Spleen (tissue), 7 donors: ENCODE results near the gene SMOC2.

Experiments used
- POLR2AphosphoS5 ChIP-seq, 3 donors: sonication (generic); formaldehyde crosslinking; IDR thresholded peaks; one replicate each; pipeline ENCODE4 v1.5.1; 2017; ENCODE audit warnings: antibody characterized with exemption in 3 of 3
- TF ChIP-seq, protein P1 (sequence below), 11 experiments: fragments of 200-600 bp in 7 of 11; fragments of 450-650 bp in 4 of 11; sonication (generic) in 4 of 11; IDR thresholded peaks in 8 of 11; conservative IDR thresholded peaks in 3 of 11; 1 replicate in 7 of 11; 2 replicates in 4 of 11; pipeline versions ENCODE4 v1.4.0 to v1.8.0; 2016 to 2021; ENCODE audit warnings: antibody characterized with exemption in 11 of 11, inconsistent platforms in 4 of 11, mild to moderate bottlenecking in 1 of 11
- donor health status: DM: no; HTN: no; CAD: no; lungs with moderate emphysema.
- donor health status: DM: no; HTN: no; CAD: no.
- donor health status: DM: no; HTN: no; CAD: no.

DNA sequence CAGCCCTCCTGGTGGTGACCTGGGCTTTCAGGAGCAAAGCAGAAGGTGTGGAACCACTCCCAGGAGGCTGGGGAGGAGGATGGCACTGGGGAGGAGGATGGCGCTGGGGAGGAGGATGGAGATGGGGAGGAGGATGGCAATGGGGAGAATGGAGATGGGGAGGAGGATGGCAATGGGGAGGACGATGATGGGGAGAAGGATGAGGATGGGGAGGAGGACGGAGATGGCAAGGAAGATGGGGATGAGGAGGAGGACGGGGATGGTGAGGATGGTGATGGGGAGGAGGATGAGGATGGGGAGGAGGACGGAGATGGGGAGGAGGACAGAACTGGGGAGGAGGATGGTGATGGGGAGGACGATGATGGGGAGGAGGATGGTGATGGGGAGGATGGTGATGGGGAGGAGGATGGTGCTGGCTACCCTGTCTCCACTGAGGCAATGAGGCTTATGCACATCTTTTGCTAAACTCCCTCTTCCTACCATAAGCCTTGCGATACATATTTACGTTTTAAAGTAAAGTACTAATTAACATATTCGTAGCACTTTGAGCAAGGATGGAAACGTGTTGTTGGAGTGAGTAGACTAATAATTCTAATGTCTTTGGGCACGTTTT lies 7.4 kb downstream of the SMOC2 start:
- TF ChIP-seq, protein P1, sequence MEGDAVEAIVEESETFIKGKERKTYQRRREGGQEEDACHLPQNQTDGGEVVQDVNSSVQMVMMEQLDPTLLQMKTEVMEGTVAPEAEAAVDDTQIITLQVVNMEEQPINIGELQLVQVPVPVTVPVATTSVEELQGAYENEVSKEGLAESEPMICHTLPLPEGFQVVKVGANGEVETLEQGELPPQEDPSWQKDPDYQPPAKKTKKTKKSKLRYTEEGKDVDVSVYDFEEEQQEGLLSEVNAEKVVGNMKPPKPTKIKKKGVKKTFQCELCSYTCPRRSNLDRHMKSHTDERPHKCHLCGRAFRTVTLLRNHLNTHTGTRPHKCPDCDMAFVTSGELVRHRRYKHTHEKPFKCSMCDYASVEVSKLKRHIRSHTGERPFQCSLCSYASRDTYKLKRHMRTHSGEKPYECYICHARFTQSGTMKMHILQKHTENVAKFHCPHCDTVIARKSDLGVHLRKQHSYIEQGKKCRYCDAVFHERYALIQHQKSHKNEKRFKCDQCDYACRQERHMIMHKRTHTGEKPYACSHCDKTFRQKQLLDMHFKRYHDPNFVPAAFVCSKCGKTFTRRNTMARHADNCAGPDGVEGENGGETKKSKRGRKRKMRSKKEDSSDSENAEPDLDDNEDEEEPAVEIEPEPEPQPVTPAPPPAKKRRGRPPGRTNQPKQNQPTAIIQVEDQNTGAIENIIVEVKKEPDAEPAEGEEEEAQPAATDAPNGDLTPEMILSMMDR (IDR thresholded peaks at IDR 0.05 in 8 of 11, conservative IDR thresholded peaks at IDR 0.05 in 3 of 11), result no peak
- TF ChIP-seq POLR2AphosphoS5 (IDR thresholded peaks at IDR 0.05), result no peak
